Right ventricle myocardium inferior (tissue), 1 donor: ENCODE measurements around the gene CHPF. TPM values are rescaled to one million over a fixed set of nuclear protein-coding genes. Genes with fewer than 3 reads are reported as not detected.

ENCODE experiments used
- ATAC-seq: fragments of 200-7000 bp; cut with Tn5 transposase; one replicate; pipeline ENCODE4 v1.9.1; 2020; ENCODE audit warnings: mild to moderate bottlenecking, moderate library complexity
- DNase-seq: peaks from one replicate; pipeline ENCODE4 v3.0.0; 2021; ENCODE audit errors: missing footprints
- intact Hi-C: fragments of 100-400 bp; cut with DNase I; formaldehyde crosslinking; loops from one replicate; pipeline ENCODE4 v1.11.0; 2022
- total RNA-seq: library from RNA; stranded (reverse); fragmentation: NEBNext Ultra II Directional; extraction: Animal tissue kit (Norgen Biotek cat#: 25700); gene quantifications from one replicate; pipeline ENCODE4 v1.2.1, GENCODE V29; 2021
- donor health status: DM: no; HTN: yes; CAD: no; lungs with severe emphysema.

CHPF gene
- total RNA-seq, 1 donor from 2014 or later = 92.2 TPM

DNA sequence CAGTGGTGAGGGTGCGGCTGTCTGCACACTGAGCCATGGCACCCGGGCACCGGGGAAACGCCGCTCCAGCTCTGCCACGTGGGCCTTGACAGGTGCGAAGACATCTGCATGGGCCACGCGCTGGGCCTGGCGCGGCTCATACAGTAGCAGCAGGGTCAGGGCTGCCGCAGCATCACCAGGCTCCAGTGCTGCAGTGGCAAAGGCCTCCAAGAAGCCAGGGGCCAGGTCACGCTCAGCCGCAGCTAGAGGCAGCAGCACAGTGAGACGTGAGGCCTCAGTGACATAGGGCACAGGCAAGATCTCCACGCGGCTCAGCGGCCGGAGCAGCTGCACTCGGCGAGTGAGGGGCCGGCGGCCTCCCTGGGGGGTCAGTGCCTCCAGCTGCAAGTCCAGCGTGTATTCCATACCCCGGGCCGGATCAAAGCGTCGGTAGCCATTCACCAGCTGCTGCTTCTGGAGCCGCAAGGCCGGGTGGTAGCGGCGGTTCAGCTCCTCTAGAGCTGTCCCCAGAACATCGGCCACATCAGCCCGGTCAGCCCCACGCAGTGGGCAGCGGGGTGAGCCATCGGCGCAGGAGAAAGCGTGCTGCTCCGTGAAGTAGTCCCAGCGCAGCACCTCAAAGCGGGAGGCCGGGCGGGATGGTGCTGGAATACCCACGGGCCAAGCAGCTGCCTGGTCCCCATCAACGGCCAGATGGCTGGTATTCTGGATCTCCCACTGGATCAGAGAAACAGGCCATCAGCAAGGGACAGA is 3.5 kb downstream of the CHPF start:
- ATAC-seq (no peak), DNase-seq (no peak)
- intact Hi-C loops = loop anchor here (2.0 kb wide), 1 partner anchor 187 kb away; no protein-coding TSS in a partner anchor

DNA sequence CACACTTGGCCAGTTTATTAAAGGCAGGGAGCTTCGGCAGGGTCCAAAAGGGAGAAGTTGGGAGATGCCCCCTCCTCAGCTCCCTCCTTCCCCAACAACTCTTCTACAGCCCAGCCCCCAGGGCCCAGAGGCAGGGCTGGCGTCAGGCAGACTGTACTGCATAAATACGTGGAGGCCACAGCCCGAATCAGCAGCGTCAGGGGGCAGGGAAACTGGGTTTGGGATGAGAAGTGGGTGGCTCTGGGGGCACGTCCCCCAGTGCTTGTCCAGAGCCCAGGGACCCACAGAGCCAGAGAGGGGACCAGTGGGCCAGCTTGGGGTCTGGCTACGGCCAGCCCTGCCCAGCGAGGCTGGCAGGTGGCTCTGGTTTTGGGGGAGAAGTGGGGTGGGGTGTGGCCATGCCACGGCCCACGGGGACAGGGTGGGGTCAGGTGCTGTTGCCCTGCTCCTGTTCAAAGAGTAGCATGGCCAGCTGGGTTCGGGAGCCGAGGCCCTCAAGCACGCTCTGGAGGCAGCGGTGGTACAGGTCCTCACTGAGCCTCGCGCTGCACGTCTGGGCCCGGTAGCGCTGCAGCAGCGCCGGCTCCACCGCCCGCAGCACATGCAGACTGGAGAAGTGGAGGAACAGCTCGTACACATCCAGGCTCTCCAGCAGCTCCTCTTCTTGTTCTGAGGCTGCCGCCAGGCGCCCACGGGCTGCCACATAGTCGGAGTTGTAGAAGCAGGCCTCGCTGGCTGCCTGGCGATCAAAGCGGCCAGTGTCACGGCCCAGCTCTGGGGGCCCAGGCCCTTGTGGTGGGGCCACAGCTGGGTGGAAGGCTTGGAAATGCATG is 4.4 kb downstream of the CHPF start:
- DNase-seq = no peak
- intact Hi-C loops = no loop called here
- ATAC-seq = no peak

DNA sequence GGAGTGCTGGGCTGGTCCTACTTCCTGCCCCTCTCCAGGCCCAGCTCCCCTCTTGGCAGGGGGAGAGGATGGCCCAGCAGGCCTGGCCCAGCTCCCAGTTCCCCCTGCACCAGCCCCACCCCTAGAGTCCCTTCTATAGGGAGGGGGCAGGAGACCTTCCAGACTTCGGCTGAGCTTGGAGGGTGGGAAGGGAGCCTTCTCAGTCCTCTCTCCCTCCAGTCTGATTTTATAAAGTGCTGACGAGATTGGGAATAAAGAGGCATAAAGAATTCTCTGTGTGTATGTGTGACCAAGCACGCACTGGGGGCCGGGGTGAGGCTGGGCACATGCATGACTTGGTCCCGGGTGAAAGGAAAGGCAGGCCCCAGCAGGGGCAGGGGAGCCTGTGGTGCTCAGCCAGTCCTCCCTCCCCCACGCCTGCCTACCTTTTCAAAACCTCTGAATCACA is 5.1 kb downstream of the CHPF start:
- no peak for ATAC-seq
- intact Hi-C loops = no loop called here
- DNase-seq = no peak

DNA sequence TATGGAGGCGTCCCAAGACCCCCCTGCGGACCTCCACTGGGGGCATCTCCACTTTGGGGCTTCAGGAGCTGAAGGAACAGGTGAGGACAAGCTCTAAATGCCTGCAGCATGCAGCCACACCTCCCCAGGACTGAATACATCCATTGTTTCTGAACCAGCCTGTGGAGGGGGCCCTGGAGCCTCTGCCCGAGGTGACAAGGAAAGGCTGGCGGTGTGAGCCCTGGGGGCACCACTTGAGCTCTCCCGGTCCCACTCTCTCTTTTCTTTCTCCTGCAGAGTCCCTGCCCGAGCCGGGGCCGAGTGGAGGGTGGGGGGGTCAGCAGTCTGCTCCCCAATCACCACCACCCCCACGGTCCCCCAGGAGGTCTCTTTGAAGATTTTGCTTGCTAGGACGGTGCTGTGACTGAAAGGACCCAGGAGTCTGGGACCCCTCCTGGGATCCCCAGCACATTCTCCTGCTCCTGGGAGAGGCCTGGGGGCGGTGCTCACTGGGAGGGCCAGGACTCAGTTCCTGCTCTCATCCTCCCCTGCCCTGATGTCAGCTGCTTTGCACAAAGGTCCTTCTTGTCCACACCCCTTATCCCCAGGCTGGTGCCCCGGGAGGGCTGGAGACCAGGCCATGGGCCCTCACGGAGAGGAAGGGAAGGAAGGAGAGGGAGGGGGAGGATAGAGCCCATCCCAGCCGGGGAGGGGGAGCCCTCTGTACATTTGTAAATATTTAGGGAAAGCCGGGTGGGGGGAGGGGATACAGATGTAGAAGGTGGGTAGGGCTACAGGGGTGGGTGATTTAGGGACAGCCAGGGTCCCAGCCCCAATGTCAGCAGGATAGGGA is 5.7 kb downstream of the CHPF start:
- DNase-seq (no peak), ATAC-seq (no peak)
- intact Hi-C loops = no loop called here

DNA sequence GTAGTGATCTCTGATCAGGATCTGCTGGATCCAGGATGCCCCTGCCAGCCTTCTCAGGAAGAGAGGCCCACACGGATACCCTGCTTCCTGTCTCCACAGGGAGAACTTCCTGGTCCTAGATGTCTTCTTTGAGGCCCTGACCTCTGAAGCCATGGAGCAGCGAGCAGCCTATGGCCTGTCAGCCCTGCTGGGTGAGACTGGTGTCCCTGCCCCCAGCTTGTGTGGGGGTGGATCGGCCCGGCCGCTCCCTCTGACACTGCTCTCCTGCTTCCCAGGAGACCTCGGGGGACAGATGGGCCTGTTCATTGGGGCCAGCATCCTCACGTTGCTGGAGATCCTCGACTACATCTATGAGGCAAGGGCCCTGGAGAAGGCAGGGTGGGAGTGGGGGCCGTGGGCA is 6.6 kb downstream of the CHPF start:
- intact Hi-C loops = no loop called here
- DNase-seq (no peak), ATAC-seq (no peak)

DNA sequence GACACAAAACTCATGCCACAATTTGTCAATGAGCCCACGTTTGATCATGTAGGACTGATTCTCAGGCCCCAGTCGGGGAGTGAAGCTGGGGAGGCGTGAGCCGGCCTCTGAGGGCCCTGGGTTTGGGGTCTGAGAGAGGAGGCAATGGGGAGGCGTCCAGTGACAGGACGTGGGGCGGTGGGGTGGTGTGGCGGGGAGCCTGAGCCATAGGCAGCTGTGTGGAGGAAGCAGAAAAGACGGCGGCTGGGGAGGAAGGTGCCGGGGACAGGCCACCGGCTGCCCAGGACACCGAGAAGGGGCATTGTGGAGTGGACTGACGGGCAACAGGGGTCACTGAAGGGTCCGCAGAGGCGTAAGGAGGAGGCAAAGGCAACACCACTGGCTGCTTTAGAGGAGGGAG is 7.2 kb downstream of the CHPF start:
- intact Hi-C loops = no loop called here
- no peak for ATAC-seq
- DNase-seq = no peak

DNA sequence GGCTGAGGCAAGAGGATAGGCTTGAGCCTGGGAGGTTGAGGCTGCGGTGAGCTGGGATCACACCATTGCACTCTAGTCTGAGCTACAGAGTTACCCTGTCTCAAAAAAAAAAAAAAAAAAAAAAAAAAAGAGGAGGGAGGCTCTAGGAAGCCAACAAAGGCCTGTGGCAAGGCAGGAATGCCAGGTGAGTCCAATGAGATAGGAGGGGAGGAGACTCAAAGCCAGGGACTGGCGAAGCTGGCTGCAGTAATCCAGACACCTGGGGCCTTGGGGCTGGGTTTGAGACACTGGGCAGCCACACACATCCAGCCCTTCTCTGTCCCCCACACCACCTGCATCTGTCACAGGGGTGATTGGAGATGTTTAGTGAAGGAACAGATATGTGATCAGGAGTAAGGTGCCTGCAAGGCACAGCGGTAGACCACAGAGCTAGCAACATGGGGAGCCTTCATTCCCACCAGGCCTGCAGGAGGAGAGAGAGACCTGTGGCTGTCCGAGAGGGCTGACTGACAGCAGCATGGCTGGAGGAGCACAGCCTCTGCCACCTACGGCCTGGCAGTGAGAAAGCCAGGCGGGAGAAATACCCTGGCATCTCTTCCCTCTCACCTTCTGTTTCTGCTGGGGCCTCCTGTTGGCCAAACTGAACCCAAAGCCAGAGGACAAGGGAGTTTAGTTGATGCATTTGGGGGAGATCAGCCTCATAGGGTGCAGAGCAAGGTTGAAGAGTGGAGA is 9.5 kb downstream of the CHPF start:
- ATAC-seq (no peak), DNase-seq (no peak)
- intact Hi-C loops = no loop called here

DNA sequence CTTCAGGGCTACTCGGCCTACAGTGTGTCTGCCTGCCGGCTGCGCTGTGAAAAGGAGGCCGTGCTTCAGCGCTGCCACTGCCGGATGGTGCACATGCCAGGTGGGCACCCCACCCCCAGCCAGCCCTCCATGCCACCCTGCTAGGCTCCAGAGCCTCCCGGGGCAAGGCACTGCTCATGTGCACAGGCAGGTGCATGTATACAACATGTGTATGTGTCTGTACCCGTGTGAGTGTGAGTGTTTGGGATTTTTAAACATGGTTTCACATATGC is 11.3 kb downstream of the CHPF start:
- intact Hi-C loops = no loop called here
- ATAC-seq = no peak

DNA sequence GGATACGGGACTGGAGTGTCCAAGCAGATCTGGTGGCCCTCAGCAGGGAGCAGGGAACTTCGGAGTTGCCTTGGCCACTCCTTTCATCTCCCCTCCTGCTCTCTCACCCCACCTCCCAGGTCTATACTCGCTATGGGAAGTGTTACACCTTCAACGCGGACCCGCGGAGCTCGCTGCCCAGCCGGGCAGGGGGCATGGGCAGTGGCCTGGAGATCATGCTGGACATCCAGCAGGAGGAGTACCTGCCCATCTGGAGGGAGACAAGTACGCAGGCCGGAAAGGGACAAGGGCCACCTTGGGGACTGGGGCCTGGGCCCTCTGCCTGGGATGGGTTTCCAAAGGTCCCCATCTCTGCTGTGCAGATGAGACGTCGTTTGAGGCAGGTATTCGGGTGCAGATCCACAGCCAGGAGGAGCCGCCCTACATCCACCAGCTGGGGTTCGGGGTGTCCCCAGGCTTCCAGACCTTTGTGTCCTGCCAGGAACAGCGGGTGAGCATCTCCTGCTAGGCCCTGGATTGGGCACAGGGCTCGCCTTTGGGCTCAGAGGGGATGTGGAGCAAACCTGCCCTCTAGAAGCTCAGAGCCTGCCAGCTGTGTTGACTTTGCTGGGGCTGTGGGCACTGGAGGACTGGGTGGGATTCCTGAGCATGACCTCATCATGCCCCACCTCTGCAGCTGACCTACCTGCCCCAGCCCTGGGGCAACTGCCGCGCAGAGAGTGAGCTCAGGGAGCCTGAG is 11.8 kb downstream of the CHPF start:
- no peak for ATAC-seq
- no peak for DNase-seq
- intact Hi-C loops = loop anchor here (2.0 kb wide), 1 partner anchor 55 kb away; no protein-coding TSS in a partner anchor

More for the DNA sequence above, 11.3 kb downstream of the CHPF start:
- DNase-seq = no peak

DNA sequence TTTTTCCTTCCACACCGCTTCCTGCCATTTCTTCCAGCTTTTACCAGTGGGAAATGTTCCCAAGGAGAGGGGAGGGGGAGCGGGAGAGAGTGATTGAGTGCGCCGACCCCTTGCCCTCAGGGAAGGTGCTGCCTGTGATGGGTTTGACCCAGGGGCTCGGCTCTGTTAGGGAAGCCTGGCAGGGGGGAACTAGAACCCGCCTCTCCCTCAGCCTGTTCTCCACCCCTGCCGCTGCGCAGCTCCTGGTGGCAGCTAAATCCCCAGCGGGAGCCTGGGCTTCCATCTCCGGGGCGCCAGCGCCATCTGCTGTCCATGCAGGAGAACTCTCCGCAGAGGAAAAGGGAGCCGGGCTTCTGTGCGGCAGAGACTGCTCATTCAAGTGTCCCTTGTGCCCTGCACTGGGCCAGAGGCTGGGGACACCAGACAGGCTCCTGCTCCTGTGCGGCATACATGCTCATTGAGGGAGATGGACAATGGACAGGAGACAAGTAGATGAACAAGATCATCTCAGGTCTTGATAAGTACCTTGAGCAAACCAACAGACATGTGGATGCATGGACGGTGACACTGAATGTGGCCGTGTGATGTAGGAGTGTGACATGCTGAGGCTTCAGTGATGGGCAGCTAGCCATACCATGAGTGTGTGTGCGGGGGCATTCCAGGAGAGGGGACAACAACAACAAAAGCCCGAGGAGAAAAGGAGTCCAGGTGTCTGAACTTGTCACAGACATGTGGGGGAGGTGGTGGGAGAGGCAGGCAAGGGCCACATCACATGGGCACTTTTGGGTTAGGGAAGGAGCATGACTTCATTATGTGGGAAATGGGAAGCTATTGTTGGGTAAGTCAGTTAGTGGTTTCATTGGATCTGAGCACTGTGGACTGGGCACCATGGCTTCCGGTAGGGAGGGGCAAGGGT is 13.3 kb downstream of the CHPF start:
- peak; percentile 85 for ATAC-seq
- intact Hi-C loops = loop anchor here (1.0 to 2.0 kb wide), 3 partner anchors 54 to 127 kb away; no protein-coding TSS in a partner anchor
- peak; percentile 93 for DNase-seq

DNA sequence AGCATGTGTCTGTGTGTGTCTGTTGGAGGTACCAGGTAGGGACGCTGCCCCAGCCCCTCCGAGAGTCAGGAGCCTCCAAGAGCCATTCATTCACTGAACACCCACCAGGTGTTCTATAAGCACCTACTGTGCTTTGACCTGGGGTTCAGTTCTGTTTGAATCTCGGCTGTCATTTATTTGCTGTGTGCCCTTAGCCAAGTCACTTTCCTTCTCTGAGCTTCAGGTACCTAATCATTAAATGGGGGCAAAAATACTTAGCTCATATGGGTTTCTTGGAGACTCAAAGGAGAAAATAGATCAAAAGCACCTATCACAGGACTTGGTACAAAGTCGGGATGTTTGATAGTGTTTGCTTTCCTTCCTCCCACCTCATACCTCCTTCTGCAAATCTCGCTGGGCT is 16.1 kb downstream of the CHPF start:
- ATAC-seq = no peak
- intact Hi-C loops = no loop called here
- no peak for DNase-seq

DNA sequence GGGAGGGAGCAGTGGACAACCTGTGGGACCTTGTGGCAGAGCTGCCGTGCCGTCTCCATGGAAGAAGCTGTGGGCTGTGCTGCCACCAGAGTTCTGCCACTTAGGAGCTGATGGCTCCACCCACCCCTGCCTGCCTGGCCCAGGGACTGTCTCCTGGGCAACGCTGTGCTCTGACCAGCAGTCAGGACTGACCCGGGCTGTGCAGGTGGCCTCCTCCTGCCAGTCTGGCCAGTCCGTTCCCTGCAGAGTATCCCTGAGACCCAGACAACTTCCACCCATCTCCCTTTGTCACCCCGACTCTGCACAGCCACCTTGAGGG is 16.6 kb downstream of the CHPF start:
- intact Hi-C loops = no loop called here
- DNase-seq = no peak
- ATAC-seq = peak; percentile 32

DNA sequence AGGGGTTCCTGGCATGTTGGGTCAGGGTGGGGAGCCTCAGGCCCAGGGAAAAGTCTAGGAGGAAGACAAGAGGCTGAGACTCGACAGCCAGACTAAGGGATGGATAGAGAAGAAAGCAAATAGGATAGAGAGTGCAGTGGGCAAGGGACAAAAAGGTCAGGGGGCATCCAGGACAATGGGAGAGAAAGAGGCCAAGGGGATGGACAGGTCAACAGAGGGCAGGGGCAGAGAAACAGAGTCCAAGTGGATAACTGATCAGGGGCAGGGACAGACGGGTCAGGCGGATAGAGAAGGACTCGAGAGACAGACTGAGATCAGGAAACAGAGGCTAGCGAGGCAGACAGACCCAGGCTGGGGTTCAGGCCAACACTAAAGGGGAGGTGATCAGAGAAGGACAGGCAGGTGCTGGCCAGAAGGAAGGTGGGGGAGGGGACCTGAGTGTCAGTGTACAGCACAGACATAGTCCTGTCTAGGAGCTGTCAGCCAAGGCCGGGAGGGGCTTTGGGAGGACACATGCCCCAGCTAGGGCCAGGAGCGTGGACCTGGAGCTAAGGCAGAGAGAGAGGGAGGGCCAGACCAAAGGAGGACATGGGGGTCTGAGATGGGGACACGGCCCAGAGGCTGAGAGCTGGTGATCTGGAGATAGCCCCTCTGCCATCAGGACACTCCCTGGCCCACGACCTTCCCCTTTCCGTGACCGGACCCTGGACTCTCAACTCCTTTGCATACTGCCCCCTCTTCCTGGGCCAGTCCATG is 17.1 kb downstream of the CHPF start:
- DNase-seq = no peak
- intact Hi-C loops = no loop called here
- ATAC-seq = no peak

DNA sequence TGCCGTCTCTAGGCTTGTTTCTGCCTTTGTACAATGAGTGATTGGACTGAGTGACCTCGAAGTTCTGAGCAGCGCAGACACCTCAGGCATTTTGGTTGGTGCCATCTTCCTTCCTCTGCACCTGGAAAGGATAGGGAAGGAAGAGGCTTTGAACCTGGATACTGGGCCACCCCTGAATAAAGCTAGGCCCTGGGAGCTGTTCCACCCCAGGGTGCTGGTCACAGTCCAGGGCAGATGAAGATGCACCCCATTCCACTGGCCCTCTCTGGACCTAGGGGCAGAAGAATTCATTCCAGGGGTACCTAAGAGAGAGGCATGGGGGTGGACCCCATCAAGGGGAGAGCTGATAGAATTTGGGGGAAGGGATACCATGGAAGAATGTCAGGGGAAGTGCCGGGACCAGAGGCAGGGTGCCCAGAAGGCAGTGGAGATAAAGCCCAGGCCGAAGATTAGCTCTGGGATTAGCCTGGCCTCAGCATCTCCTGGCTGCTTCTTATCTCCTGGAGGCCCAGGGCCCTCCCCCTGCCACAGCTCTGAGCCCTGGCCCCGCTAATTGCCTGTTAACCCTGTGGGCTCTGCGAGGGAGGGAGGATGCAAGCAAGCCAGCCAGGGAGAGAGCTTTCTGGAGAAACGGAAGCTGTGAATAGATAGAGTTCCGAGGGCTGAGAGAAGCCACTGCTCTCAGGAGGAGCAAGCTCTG is 17.9 kb downstream of the CHPF start:
- intact Hi-C loops = no loop called here
- DNase-seq (no peak), ATAC-seq (no peak)

DNA sequence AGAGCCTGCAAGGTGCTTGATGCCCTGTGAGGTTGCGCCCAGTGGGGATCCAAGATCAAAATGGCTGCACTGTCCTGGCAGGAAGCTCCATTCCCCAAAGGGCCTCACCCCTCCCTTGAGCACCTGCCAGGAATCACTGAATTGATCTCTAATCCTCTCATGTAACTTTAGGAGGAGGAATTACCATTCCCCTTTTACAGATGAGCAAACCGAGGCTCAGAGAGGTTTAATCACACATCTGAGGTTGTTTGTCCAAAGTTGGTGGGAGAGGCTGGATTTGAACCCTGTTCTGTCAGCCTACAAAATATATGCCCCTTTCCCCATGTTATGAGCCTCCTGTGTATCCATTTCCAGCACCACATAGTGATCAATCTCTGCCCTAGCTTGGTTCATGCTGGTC is 18.8 kb downstream of the CHPF start:
- DNase-seq (no peak), ATAC-seq (no peak)
- intact Hi-C loops = no loop called here

DNA sequence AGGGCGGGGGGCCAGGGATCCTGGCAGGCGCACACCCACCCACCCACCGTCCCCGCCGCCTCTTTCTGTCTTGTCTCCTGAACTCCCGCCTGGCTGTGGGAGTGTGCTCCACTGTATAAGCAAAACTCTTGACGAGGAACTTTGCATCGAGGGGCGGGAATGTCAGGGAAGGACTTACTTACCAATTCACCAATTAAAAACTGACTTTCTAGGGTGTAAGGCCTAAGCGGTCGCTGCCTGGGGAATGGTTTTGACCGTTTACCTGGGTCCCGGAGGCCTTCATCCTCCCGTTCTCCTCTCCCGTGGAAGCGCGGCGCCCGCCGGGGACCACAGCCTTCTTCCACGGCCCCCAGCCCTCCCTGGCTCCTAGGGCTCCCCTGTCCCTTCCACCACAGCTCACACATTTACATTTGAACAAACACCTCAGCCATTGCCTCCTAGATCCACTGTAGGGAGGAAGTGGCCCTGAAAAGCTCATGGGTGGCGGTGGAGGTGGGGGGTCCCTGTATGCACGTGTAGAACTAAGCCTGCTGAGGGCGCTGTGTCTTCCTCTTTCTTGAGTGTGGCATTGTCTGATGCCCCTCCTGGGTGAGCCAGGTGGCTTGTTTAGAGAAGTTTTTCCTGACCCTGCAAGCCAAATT is 20.5 kb downstream of the CHPF start:
- no peak for ATAC-seq
- intact Hi-C loops = no loop called here
- no peak for DNase-seq
